RCC 7860 (cell line): ENCODE results near the gene CACNA2D3.

Experiments used
- DNase-seq: peaks from one replicate; pipeline ENCODE4 v3.0.0-alpha.2; 2015; ENCODE audit warnings: low spot score
- FAIRE-seq: peaks from 2 replicates; lab custom pipeline; 2012; peaks lifted over from hg19 to GRCh38; lab: Jason Lieb, UNC

The CACNA2D3 gene

DNA sequence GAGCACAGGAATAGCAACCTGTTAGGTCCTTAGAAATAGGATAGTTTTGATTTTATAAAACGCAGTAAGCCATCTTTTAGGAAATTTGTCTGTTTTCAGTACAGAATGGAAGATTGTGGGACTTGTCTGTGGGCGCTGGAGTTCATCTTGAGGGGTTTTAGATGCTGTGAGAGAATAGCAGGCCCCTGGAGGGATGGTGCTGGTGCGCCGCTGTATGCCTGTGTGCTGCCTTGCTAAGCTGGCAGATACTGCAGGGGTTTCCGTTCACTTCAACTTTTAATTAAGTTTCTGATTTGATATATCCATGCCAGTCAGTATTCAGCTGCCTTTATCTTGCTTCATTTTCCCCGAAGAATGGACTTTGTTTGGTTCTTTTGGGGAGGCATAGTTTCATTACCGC, 4.2 kb downstream of the CACNA2D3 start:
- FAIRE-seq = no peak

DNA sequence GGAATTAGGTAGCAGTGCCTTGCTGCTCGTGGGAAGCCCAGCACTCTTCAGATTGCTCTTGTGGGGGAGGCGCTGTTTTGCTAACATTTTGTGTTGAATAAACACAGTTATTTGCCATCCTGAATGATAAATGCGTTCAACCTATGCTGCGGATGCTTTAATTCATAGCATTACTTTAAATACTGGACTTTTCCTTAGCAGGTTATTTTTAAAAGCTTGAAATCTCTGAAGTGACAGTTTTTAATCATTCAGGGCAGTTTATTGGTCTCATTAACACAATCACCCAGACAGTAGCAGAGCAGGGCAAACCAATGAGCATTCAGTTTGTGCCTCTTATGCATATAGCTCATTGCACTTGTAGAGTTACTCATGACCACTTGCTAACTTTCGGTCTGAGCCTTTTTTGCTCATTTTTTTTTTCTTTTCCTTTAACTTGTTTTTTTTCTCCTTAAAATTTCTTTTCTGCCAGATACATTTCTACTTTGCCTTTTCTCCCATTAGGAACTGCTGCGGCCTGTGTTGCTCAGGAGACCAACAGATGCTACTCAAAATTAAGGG, 5.2 kb downstream of the CACNA2D3 start:
- FAIRE-seq = no peak
- no peak for DNase-seq

More for the DNA sequence above, 4.2 kb downstream of the CACNA2D3 start:
- no peak for DNase-seq

- no peak for FAIRE-seq
- DNase-seq = no peak
These were observed 8.8 kb downstream of the CACNA2D3 start for GRCh38 chr3:54131026-54131605.

GRCh38 chr3:54131890-54132289, 9.5 kb downstream of the CACNA2D3 start:
- no peak for FAIRE-seq
- no peak for DNase-seq

- FAIRE-seq (no peak), DNase-seq (no peak)
These were observed 10.3 kb downstream of the CACNA2D3 start for GRCh38 chr3:54132685-54133084.

GRCh38 chr3:54133196-54133595, 10.8 kb downstream of the CACNA2D3 start:
- no peak for DNase-seq
- FAIRE-seq = no peak

- no peak for DNase-seq
- no peak for FAIRE-seq
These were observed 11.8 kb downstream of the CACNA2D3 start for GRCh38 chr3:54134155-54134554.

DNA sequence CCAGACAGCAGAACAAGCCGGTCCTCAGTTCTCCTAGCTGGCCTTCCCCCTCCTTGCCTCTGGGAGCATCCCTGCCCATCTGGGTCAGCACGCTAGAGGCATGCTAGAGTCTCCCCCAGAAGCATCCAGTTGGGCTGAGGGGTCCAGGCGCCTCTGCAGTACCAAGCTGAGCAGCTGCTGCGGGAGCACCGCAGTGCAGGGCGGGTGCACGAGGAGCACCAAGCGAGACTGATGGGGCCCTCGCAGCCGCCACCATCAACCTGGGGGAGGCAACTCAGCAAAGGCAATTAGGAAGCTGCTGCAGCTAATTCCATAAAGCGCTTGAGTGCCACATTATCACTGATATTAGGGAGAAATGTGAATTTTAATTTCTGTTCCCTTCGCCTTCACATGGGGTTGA, 12.4 kb downstream of the CACNA2D3 start:
- FAIRE-seq = no peak
- no peak for DNase-seq

DNA sequence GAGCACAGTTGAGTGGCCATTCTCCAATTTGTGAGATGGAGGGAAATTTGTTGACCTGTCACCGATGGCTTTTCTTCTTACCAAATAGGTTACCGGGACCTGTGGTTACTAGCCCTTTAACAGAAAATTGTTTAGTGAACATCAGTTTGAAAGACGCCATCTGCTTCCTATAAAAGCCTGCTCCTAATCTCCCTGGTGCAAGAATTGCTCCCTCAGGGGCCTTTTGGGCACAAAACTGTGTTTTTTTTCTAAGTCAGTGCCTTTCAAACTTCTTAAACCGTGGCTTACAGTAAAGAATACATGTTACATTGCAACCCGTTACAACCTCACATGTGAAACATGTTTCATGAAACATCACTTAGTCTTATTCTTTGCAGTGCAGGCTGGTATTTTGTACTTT, 15.0 kb downstream of the CACNA2D3 start:
- no peak for FAIRE-seq

GRCh38 chr3:54138937-54139547, 16.7 kb downstream of the CACNA2D3 start:
- FAIRE-seq = no peak

More for the DNA sequence above, 15.0 kb downstream of the CACNA2D3 start:
- DNase-seq = no peak

DNA sequence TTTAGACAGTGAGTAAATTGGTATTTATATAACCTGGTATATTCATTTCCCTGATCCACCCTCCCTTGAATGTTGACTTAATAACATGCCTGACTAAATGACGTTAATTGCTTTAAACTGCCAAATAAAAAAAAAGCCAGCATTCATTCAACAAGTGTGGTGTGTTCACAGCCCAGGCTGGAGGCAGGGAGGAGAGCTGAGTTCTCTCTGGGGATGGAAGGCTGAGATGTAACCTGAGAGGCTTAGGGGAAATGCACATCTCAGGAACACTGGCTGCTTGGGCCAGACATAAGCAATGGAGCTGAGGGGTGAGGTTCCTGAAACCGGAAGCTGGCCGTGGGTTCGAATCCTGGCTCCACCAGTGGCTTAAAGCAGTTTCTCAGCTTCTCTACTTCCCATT, 17.3 kb downstream of the CACNA2D3 start:
- FAIRE-seq (no peak), DNase-seq (no peak)

More at GRCh38 chr3:54138937-54139547, 16.7 kb downstream of the CACNA2D3 start:
- DNase-seq = no peak

DNA sequence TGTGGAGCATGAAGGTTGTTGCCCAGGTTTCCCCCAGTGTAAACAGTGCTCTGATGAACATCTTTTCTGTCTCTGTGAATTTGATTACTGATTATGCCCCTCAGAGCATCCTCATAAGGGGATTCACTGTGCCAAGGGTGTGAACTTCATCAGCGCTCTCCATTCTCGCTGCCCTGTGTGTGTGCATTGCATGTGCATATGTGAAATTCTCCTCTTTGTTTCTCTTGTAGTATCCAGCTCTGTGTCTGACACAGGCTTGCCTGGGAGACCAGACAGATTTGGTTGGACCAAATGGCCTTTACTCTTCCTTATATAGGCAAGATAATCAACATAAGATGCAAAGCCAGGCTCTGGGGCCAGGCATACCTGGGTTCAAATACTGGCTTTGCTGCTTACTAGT, 21.9 kb downstream of the CACNA2D3 start:
- FAIRE-seq (no peak), DNase-seq (no peak)

DNA sequence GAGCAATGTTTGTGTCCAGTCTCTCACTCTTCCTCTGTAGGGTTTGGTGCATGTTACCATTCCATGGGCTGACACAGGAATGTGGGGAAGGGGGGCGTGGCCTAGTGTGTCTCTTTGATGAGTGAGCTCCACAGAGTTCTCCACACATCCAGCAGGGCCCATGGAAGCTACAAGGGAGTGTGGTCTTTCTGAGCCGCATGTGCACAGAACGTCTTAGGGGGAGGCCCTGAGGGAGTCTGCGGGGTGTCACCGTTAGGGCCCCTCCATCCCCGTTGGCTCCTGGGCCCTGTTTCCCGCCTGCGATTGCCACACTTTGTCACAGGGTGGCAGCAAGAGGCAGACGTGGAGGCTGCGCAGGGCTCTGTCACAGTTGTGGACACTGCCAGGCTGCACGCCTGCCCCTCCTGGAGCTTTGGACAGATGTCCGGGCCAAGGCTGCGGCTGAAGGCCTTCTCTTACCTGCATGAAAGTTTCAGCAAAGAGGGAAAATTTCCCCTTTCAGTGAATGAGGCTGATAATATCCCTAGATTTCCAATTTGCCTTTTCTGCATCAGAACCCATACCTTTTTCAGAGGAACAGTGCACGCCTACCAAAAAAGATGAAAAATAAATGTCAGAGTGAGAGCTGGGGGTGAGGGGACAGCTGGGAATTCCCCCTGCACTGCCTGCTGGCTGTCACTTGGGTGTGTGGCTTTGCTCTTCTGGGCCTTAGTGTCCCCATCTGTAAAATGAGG, 24.3 kb downstream of the CACNA2D3 start:
- no peak for DNase-seq
- FAIRE-seq = no peak

- FAIRE-seq (no peak), DNase-seq (no peak)
These were observed 28.6 kb downstream of the CACNA2D3 start for GRCh38 chr3:54150864-54151467.

- DNase-seq (no peak), FAIRE-seq (no peak)
These were observed 31.1 kb downstream of the CACNA2D3 start for GRCh38 chr3:54153477-54153876.

DNA sequence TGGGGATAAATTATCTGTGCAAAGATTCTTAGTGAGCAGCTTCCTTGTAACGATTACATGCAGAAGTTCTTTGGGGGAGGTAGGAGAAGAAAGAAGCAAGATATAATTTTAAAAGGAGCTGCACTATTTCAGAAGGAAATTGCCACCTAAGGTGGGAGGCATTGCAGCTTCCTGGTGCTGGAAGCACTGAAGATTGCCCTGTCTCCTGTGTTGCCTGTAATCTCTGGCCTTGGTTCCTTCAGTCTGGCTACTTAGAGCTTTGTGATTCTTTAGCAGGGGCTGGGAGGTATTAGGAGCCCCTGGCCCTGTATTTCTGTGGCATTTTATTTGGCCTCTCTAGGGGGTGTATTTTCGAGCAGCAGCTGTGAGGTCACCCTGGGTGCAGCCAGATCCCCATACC, 35.5 kb downstream of the CACNA2D3 start:
- FAIRE-seq = no peak

DNA sequence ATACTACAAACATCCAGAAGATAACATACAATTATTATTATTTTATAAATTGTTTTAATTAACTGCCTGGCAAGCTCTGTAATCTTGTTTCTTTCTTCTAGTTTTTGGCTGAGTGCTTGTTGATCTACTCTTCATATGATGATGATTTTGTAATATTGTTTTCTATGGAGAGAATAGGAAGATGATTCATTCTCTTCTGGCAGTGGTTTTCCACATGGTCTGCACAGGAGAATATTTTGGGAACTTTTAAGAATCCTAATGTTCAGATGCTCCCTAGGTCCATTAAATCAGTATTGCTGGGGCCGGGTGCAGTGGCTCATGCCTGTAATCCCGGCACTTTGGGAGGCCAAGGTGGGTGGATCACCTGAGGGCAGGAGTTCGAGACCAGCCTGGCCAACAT, 37.6 kb downstream of the CACNA2D3 start:
- FAIRE-seq (no peak), DNase-seq (no peak)

More for the DNA sequence above, 35.5 kb downstream of the CACNA2D3 start:
- no peak for DNase-seq

GRCh38 chr3:54163441-54163840, 41.1 kb downstream of the CACNA2D3 start:
- FAIRE-seq (no peak), DNase-seq (no peak)

DNA sequence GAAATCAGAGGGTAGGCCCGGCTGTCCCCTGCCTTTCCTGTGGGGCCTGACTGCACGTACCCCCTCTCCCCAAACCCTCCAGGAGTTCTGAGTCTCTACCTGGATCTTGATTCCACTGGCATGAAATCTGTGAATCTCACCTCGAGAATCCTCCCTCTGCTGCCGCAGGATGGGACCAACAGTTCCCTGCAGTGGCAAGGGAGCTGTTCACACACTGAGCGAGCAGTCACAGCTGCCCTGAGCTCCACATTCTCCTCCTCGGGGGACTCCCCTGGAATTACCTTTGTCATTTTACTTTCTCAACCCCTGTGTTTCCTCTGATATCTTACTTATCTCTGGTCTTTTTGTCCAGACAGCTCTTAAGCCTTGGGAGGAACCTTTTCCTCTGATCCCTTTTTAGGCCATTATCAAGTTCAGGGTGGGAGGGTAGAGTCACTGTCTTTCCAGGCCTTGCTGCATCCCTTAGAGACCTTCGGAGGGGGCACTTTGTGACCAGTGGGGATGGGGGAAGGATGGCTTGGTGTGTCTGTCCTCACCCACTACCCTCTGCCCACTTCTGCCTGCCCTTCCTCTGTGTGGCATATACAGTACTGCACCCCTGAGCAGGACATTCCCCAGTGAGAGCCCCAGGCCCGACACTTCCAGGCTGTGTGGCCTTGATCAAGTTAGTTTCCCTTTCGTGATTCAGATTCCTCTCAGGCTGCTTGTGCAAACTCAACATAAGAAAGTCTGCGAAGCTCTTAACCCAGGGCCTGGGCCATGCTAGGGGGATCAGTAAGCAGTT, 42.0 kb downstream of the CACNA2D3 start:
- no peak for FAIRE-seq
- DNase-seq = no peak

- FAIRE-seq (no peak), DNase-seq (no peak)
These were observed 43.5 kb downstream of the CACNA2D3 start for GRCh38 chr3:54165865-54166264.

GRCh38 chr3:54167999-54168398, 45.6 kb downstream of the CACNA2D3 start:
- DNase-seq = no peak
- no peak for FAIRE-seq
